Measurements from ENCODE around the gene PCBD2.

The PCBD2 gene

GRCh38 chr5:134969166-134969565 is 64.2 kb downstream of the PCBD2 start:
- Histone ChIP-seq H3K4me3 (ENCODE audit: insufficient read depth, low read length, poor library complexity, severe bottlenecking) (no peak overlapping the region), H3K27me3 (ENCODE audit: low read length) (no peaks in the 10 kb centered on the region), H3K9me2 (replicated peaks; ENCODE audit: insufficient read depth, low read length) (no peaks in the 10 kb centered on the region), H3K36me3 (ENCODE audit: low read length) (no peaks in the 10 kb centered on the region), H3K9me3 (ENCODE audit: insufficient read depth, low read length) (no peaks in the 10 kb centered on the region), H2AFZ (ENCODE audit: low read depth, low read length, severe bottlenecking) (no peak overlapping the region), H4K20me1 (ENCODE audit: low read depth, low read length) (no peaks in the 10 kb centered on the region), H3F3A (ENCODE audit: insufficient read depth) (no peaks in the 10 kb centered on the region), H3K4me2 (ENCODE audit: low read depth, low read length, poor library complexity, severe bottlenecking) (no peak overlapping the region), H3K27ac (ENCODE audit: low read depth, low read length) (no peak overlapping the region), H3K79me2 (ENCODE audit: insufficient read depth, low read length) (no peaks in the 10 kb centered on the region), H3K9ac (ENCODE audit: low read length) (no peak overlapping the region)
- TF ChIP-seq CTCF (IDR thresholded peaks at IDR 0.05; ENCODE audit: insufficient read depth, low read length, poor library complexity, severe bottlenecking), result no peak
- TF ChIP-seq EZH2phosphoT487 (conservative IDR thresholded peaks at IDR 0.05; ENCODE audit: low read length), result no peak

GRCh38 chr5:134975078-134975715 is 70.3 kb downstream of the PCBD2 start:
- Histone ChIP-seq H3K4me2 (ENCODE audit: low read depth, low read length, poor library complexity, severe bottlenecking) (no peak overlapping the region), H4K20me1 (ENCODE audit: low read depth, low read length) (no peaks in the 10 kb centered on the region), H2AFZ (ENCODE audit: low read depth, low read length, severe bottlenecking) (no peak overlapping the region), H3K79me2 (ENCODE audit: insufficient read depth, low read length) (no peaks in the 10 kb centered on the region), H3K9ac (ENCODE audit: low read length) (no peak overlapping the region), H3K27me3 (ENCODE audit: low read length) (no peaks in the 10 kb centered on the region), H3K36me3 (ENCODE audit: low read length) (no peaks in the 10 kb centered on the region), H3K9me3 (ENCODE audit: insufficient read depth, low read length) (peaks cover 15% of the 10 kb centered on the region; the same call in 1 of the 2 replicates), H3F3A (ENCODE audit: insufficient read depth) (no peaks in the 10 kb centered on the region), H3K27ac (ENCODE audit: low read depth, low read length) (no peak overlapping the region), H3K4me3 (ENCODE audit: insufficient read depth, low read length, poor library complexity, severe bottlenecking) (no peak overlapping the region), H3K9me2 (replicated peaks; ENCODE audit: insufficient read depth, low read length) (no peaks in the 10 kb centered on the region)
- TF ChIP-seq EZH2phosphoT487 (conservative IDR thresholded peaks at IDR 0.05; ENCODE audit: low read length) (no peak), CTCF (IDR thresholded peaks at IDR 0.05; ENCODE audit: insufficient read depth, low read length, poor library complexity, severe bottlenecking) (no peak)

- TF ChIP-seq CTCF (IDR thresholded peaks at IDR 0.05; ENCODE audit: insufficient read depth, low read length, poor library complexity, severe bottlenecking) (no peak), EZH2phosphoT487 (conservative IDR thresholded peaks at IDR 0.05; ENCODE audit: low read length) (no peak)
- Histone ChIP-seq H3K27ac (ENCODE audit: low read depth, low read length) (no peak overlapping the region), H3K4me2 (ENCODE audit: low read depth, low read length, poor library complexity, severe bottlenecking) (no peak overlapping the region), H3K36me3 (ENCODE audit: low read length) (no peaks in the 10 kb centered on the region), H4K20me1 (ENCODE audit: low read depth, low read length) (no peaks in the 10 kb centered on the region), H3F3A (ENCODE audit: insufficient read depth) (no peaks in the 10 kb centered on the region), H2AFZ (ENCODE audit: low read depth, low read length, severe bottlenecking) (no peak overlapping the region), H3K9me3 (ENCODE audit: insufficient read depth, low read length) (peaks cover 15% of the 10 kb centered on the region; the same call in 1 of the 2 replicates), H3K27me3 (ENCODE audit: low read length) (no peaks in the 10 kb centered on the region), H3K9ac (ENCODE audit: low read length) (no peak overlapping the region), H3K79me2 (ENCODE audit: insufficient read depth, low read length) (no peaks in the 10 kb centered on the region), H3K9me2 (replicated peaks; ENCODE audit: insufficient read depth, low read length) (no peaks in the 10 kb centered on the region), H3K4me3 (ENCODE audit: insufficient read depth, low read length, poor library complexity, severe bottlenecking) (no peak overlapping the region)
These were observed 70.9 kb downstream of the PCBD2 start for GRCh38 chr5:134975843-134976242.
